Ishikawa (cell line): ENCODE results near the gene DRD3.
A peak's percentile ranks its signal among the peaks of the same experiment; 100 is the strongest.

Experiments
- CEBPB ChIP-seq: IDR thresholded peaks from 2 replicates; pipeline ENCODE4 v1.6.1; 2012
- CREB1 ChIP-seq: IDR thresholded peaks from 2 replicates; pipeline ENCODE4 v1.6.1; 2012; ENCODE audit warnings: low read depth
- EGR1 ChIP-seq: IDR thresholded peaks from 2 replicates; pipeline ENCODE4 v1.6.1; 2012
- EP300 ChIP-seq: IDR thresholded peaks from 2 replicates; pipeline ENCODE4 v1.6.1; 2012; ENCODE audit warnings: borderline replicate concordance
- FOXM1 ChIP-seq: IDR thresholded peaks from 2 replicates; pipeline ENCODE4 v1.6.1; 2012; ENCODE audit warnings: low read depth, borderline replicate concordance
- MAX ChIP-seq: IDR thresholded peaks from 2 replicates; pipeline ENCODE4 v1.6.1; 2012
- NFIC ChIP-seq: IDR thresholded peaks from 2 replicates; pipeline ENCODE4 v1.6.1; 2012
- RAD21 ChIP-seq: IDR thresholded peaks from 2 replicates; pipeline ENCODE4 v1.6.1; 2012; ENCODE audit warnings: low read depth
- REST ChIP-seq: IDR thresholded peaks from 2 replicates; pipeline ENCODE4 v1.6.1; 2012; ENCODE audit warnings: low read depth, mild to moderate bottlenecking
- TAF1 ChIP-seq: IDR thresholded peaks from 2 replicates; pipeline ENCODE4 v1.6.1; 2012; ENCODE audit warnings: low read depth, mild to moderate bottlenecking
- TCF12 ChIP-seq: IDR thresholded peaks from 2 replicates; pipeline ENCODE4 v1.6.1; 2012; ENCODE audit warnings: low read depth
- TEAD4 ChIP-seq: IDR thresholded peaks from 2 replicates; pipeline ENCODE4 v1.6.1; 2012
- USF1 ChIP-seq: IDR thresholded peaks from 2 replicates; pipeline ENCODE4 v1.6.1; 2012
- YY1 ChIP-seq: IDR thresholded peaks from 2 replicates; pipeline ENCODE4 v1.6.1; 2012; ENCODE audit warnings: low read depth
- ZBTB7A ChIP-seq: IDR thresholded peaks from 2 replicates; pipeline ENCODE4 v1.6.1; 2012; ENCODE audit warnings: low read depth

Gene DRD3

GRCh38 chr3:114095796-114096195, 83.1 kb downstream of the DRD3 start:
- TF ChIP-seq EGR1, result no peak
- no peak for TF ChIP-seq FOXM1
- TF ChIP-seq TEAD4, result no peak
- no peak for TF ChIP-seq REST
- no peak for TF ChIP-seq TCF12
- TF ChIP-seq MAX, result no peak
- no peak for TF ChIP-seq USF1
- TF ChIP-seq ZBTB7A, result no peak

GRCh38 chr3:114093596-114093995, 85.3 kb downstream of the DRD3 start:
- TF ChIP-seq EGR1 (no peak), TCF12 (no peak), NFIC (peak; percentile 83)

GRCh38 chr3:114093016-114093380, 85.9 kb downstream of the DRD3 start:
- no peak for TF ChIP-seq EGR1
- no peak for TF ChIP-seq TCF12
- TF ChIP-seq YY1, result no peak
- TF ChIP-seq MAX, result no peak
- no peak for TF ChIP-seq CREB1
- no peak for TF ChIP-seq REST
- TF ChIP-seq TEAD4, result no peak

GRCh38 chr3:114092151-114093015, 86.5 kb downstream of the DRD3 start:
- TF ChIP-seq CREB1 (no peak), YY1 (no peak), EGR1 (no peak), REST (no peak), TCF12 (no peak), ZBTB7A (no peak), CEBPB (no peak)

GRCh38 chr3:114089675-114090074, 89.2 kb downstream of the DRD3 start:
- TF ChIP-seq ZBTB7A (no peak), EP300 (no peak), NFIC (no peak), RAD21 (no peak), REST (no peak), YY1 (no peak), TAF1 (no peak)
